ENCODE measurements around the gene RNF224.
"Not testable (repeated sequence)": the region's sequence is repeated elsewhere in the genome, so short reads cannot be mapped to it uniquely, and the experiment has no call there.

Gene RNF224

GRCh38 chr9:137228968-137229896, 1.9 kb downstream of the RNF224 start:
- no peak for DNase-seq

GRCh38 chr9:137229903-137230704, 2.8 kb downstream of the RNF224 start:
- DNase-seq: no peak

- no peak for DNase-seq
Observed at GRCh38 chr9:137230705-137231371, 3.5 kb downstream of the RNF224 start, which contains the start of gene SLC34A3. Gene SLC34A3 (plus strand): TSS chr9:137230901. CDS start chr9:137231703, 802 bp downstream.

GRCh38 chr9:137231372-137232039, 4.2 kb downstream of the RNF224 start:
- DNase-seq: no peak

GRCh38 chr9:137232101-137232500, 4.8 kb downstream of the RNF224 start:
- no peak for DNase-seq

GRCh38 chr9:137232510-137232909, 5.2 kb downstream of the RNF224 start:
- DNase-seq: no peak

- DNase-seq: peak; percentile 31
Observed at GRCh38 chr9:137233143-137233980, 6.1 kb downstream of the RNF224 start.

- DNase-seq: no peak
Observed at GRCh38 chr9:137234055-137234697, 6.9 kb downstream of the RNF224 start.

GRCh38 chr9:137234758-137235423, 7.6 kb downstream of the RNF224 start:
- no peak for DNase-seq

- no peak for DNase-seq
Observed at GRCh38 chr9:137235424-137236237, 8.3 kb downstream of the RNF224 start.

GRCh38 chr9:137236238-137236935, 9.1 kb downstream of the RNF224 start:
- peak; percentile 72 for DNase-seq

- no peak for DNase-seq
Observed at GRCh38 chr9:137236936-137237421, 9.7 kb downstream of the RNF224 start.

- DNase-seq: peak; percentile 56
Observed at GRCh38 chr9:137237759-137238726, 10.7 kb downstream of the RNF224 start.

GRCh38 chr9:137239541-137240200, 12.4 kb downstream of the RNF224 start:
- DNase-seq: not testable (repeated sequence)

GRCh38 chr9:137240318-137240840, 13.1 kb downstream of the RNF224 start:
- DNase-seq: peak; percentile 31

- peak; percentile 99 for DNase-seq
Observed at GRCh38 chr9:137240841-137241489, 13.7 kb downstream of the RNF224 start, which contains the start of gene TUBB4B. Gene TUBB4B (plus strand): TSS chr9:137241287. CDS start chr9:137241361, 74 bp downstream.

Data from NCI-H510A treated with DMSO at 0.1 percent for 48 hours (cell line).